Panc1 (cell line): Measurements from ENCODE around the gene PATJ. TPM values are rescaled to one million over a fixed set of nuclear protein-coding genes. Genes with fewer than 3 reads are reported as not detected.

ENCODE experiments used
- ATAC-seq: fragments of 200-7000 bp; cut with Tn5 transposase; 2 replicates; pipeline ENCODE4 v1.9.1; 2020; ENCODE audit warnings: mild to moderate bottlenecking, moderate library complexity
- BruUV-seq: library from RNA; stranded (reverse); fragments of 400-500 nt; replicated peaks from 2 replicates; lab custom pipeline; 2021; lab: Mats Ljungman, UMichigan
- CTCF ChIA-PET: fragments of 300-600 bp; sonication (Branson Sonifier 250); formaldehyde crosslinking; loops from one replicate; lab custom pipeline; 2022; ENCODE audit warnings: antibody characterized with exemption; lab: Charles Lee
- POLR2A ChIA-PET: fragments of 300-600 bp; sonication (Branson Sonifier 250); formaldehyde crosslinking; loops from one replicate; lab custom pipeline; 2022; ENCODE audit warnings: antibody characterized with exemption; lab: Charles Lee
- DNase-seq: peaks from one replicate; pipeline ENCODE4 v3.0.0-alpha.2; 2010; ENCODE audit warnings: low read depth, low spot score
- H3K27ac ChIP-seq: 2 replicates; pipeline ENCODE4 v1.5.1; 2011; ENCODE audit warnings: mild to moderate bottlenecking, low read length, inconsistent platforms
- H3K27me3 ChIP-seq: fragments of 200-500 bp; sonication (Bioruptor generic); 2 replicates; pipeline ENCODE4 v1.6.0; 2014; ENCODE audit warnings: low read length, inconsistent platforms; ENCODE audit not compliant: control insufficient read depth, insufficient read depth
- H3K36me3 ChIP-seq: fragments of 200-500 bp; sonication (Bioruptor generic); 2 replicates; pipeline ENCODE4 v1.5.1; 2014; ENCODE audit warnings: inconsistent platforms, mild to moderate bottlenecking, low read length, moderate library complexity; ENCODE audit not compliant: control insufficient read depth, insufficient read depth
- H3K4me1 ChIP-seq: 2 replicates; pipeline ENCODE4 v1.5.1; 2011; ENCODE audit warnings: inconsistent platforms, mild to moderate bottlenecking, low read length, moderate library complexity; ENCODE audit not compliant: control insufficient read depth, insufficient read depth
- H3K4me3 ChIP-seq, 2 experiments: 2 replicates each; pipeline ENCODE4 v1.5.1; 2011 to 2012; ENCODE audit warnings: low read depth in 2 of 2, low read length in 2 of 2, mild to moderate bottlenecking in 2 of 2, inconsistent platforms in 1 of 2, moderate library complexity in 1 of 2
- H3K9me3 ChIP-seq: fragments of 200-500 bp; sonication (Bioruptor generic); 2 replicates; pipeline ENCODE4 v1.5.1; 2014; ENCODE audit warnings: low read depth, mild to moderate bottlenecking, inconsistent platforms, low read length, moderate library complexity; ENCODE audit not compliant: control insufficient read depth, insufficient read depth
- POLR2AphosphoS5 ChIP-seq: IDR thresholded peaks from 2 replicates; pipeline ENCODE4 v1.6.1; 2012; ENCODE audit warnings: mild to moderate bottlenecking, low read depth, low read length, moderate library complexity
- SIN3A ChIP-seq: IDR thresholded peaks from 2 replicates; pipeline ENCODE4 v1.6.1; 2012; ENCODE audit warnings: low read depth, mild to moderate bottlenecking, low read length, moderate library complexity, borderline replicate concordance; ENCODE audit not compliant: insufficient read depth
- TCF7L2 ChIP-seq: IDR thresholded peaks from 2 replicates; pipeline ENCODE4 v1.6.1; 2011; ENCODE audit warnings: mild to moderate bottlenecking, low read depth, low read length, inconsistent platforms
- in situ Hi-C: cut with HindIII; loops from 2 replicates; pipeline ENCODE4 v1.10.0; 2016; ENCODE audit warnings: low sequenced_read_pairs, low pct_unique_long_range_greater_than_20kb
- intact Hi-C: fragments of 100-400 bp; cut with micrococcal nuclease; formaldehyde crosslinking; loops from one replicate; pipeline ENCODE4 v1.10.0; 2022; ENCODE audit not compliant: unreplicated experiment
- total RNA-seq: library from RNA; stranded (reverse); gene quantifications from one replicate; pipeline ENCODE4 v1.2.1, GENCODE V29; 2021; ENCODE audit not compliant: unreplicated experiment
- TF ChIP-seq, protein P1 (sequence below), 2 experiments: IDR thresholded peaks; 2 replicates each; pipeline ENCODE4 v1.6.1; 2011 to 2012; ENCODE audit warnings: low read depth in 2 of 2, control low read depth in 1 of 2, low read length in 1 of 2, mild to moderate bottlenecking in 1 of 2, moderate library complexity in 1 of 2; ENCODE audit not compliant: insufficient read depth in 1 of 2
- TF ChIP-seq, protein P2 (sequence below): fragments of 450-650 bp; IDR thresholded peaks from 2 replicates; pipeline ENCODE4 v1.5.1; 2017; ENCODE audit warnings: mild to moderate bottlenecking

Gene PATJ
- total RNA-seq, 1 experiment from 2014 or later, result 36.2 TPM

DNA sequence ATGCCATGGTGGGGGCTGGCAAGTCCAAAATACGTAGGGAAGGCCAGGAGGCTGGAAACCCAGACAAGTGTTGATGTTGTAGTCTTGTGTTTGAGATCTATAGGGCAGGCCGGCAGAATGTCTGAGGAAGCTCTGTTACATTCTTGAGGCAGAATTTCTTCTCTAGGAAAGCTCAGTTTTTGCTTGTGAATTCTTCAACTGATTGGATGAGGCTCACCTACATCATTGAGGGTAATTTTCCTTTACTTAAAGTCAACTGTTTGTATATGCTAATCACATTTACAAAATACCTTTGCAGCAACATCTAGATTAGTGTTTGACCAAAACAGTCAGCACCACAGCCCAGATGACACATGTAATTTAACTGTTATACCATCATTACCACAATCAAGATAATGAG, 37.0 kb downstream of the PATJ start:
- in situ Hi-C loops, result no loop called here

DNA sequence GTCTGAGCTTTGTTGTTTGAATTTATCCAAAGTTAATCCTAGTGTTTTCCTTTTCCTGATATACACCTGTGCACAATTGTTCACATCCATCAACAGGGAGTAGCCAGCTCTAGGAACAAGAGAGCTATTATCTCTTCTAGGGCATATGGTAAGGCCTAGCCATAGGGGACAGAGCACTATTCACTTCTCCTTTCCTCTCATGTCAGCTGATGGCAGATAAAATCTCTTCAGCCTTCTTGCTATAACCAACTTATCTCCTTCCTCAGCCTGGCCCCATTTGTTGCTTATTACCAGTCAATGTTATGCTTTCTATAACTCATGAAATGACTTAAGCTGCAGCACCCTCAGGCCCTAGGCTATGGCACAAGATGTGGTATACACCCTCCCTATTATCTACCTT, 38.9 kb downstream of the PATJ start:
- CTCF ChIA-PET, result interaction anchor here (0.6 to 0.7 kb wide), 3 partner anchors 71 to 290 kb away, joined by 5 to 6 read pairs (median 6); no protein-coding TSS in a partner anchor

More for the DNA sequence above, 37.0 kb downstream of the PATJ start:
- Histone ChIP-seq H3K4me1 (no peaks in the 10 kb centered on the region), H3K9me3 (no peaks in the 10 kb centered on the region), H3K4me3 (no peak overlapping the region), H3K36me3 (no peaks in the 10 kb centered on the region), H3K27ac (no peak overlapping the region), H3K27me3 (no peaks in the 10 kb centered on the region)
- BruUV-seq, result no TSS peak
- no peak for TF ChIP-seq SIN3A
- TF ChIP-seq, protein P1, sequence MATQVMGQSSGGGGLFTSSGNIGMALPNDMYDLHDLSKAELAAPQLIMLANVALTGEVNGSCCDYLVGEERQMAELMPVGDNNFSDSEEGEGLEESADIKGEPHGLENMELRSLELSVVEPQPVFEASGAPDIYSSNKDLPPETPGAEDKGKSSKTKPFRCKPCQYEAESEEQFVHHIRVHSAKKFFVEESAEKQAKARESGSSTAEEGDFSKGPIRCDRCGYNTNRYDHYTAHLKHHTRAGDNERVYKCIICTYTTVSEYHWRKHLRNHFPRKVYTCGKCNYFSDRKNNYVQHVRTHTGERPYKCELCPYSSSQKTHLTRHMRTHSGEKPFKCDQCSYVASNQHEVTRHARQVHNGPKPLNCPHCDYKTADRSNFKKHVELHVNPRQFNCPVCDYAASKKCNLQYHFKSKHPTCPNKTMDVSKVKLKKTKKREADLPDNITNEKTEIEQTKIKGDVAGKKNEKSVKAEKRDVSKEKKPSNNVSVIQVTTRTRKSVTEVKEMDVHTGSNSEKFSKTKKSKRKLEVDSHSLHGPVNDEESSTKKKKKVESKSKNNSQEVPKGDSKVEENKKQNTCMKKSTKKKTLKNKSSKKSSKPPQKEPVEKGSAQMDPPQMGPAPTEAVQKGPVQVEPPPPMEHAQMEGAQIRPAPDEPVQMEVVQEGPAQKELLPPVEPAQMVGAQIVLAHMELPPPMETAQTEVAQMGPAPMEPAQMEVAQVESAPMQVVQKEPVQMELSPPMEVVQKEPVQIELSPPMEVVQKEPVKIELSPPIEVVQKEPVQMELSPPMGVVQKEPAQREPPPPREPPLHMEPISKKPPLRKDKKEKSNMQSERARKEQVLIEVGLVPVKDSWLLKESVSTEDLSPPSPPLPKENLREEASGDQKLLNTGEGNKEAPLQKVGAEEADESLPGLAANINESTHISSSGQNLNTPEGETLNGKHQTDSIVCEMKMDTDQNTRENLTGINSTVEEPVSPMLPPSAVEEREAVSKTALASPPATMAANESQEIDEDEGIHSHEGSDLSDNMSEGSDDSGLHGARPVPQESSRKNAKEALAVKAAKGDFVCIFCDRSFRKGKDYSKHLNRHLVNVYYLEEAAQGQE (IDR thresholded peaks at IDR 0.05; ENCODE audit: insufficient read depth in 1 of 2, low read depth in 2 of 2, low read length in 1 of 2), result no peak
- no peak for TF ChIP-seq POLR2AphosphoS5
- TF ChIP-seq TCF7L2, result no peak
- TF ChIP-seq, protein P2, sequence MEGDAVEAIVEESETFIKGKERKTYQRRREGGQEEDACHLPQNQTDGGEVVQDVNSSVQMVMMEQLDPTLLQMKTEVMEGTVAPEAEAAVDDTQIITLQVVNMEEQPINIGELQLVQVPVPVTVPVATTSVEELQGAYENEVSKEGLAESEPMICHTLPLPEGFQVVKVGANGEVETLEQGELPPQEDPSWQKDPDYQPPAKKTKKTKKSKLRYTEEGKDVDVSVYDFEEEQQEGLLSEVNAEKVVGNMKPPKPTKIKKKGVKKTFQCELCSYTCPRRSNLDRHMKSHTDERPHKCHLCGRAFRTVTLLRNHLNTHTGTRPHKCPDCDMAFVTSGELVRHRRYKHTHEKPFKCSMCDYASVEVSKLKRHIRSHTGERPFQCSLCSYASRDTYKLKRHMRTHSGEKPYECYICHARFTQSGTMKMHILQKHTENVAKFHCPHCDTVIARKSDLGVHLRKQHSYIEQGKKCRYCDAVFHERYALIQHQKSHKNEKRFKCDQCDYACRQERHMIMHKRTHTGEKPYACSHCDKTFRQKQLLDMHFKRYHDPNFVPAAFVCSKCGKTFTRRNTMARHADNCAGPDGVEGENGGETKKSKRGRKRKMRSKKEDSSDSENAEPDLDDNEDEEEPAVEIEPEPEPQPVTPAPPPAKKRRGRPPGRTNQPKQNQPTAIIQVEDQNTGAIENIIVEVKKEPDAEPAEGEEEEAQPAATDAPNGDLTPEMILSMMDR, result no peak
- intact Hi-C loops, result no loop called here
- ChIA-PET CTCF (no interaction called here), POLR2A (no interaction called here)
- DNase-seq (no peak), ATAC-seq (no peak)

More for the DNA sequence above, 38.9 kb downstream of the PATJ start:
- H3K27ac ChIP-seq, result no peak overlapping the region
- ATAC-seq (no peak), DNase-seq (no peak)
- H3K36me3 ChIP-seq, result no peaks in the 10 kb centered on the region
- POLR2A ChIA-PET, result interaction anchor here (0.7 kb wide), 1 partner anchor 948 kb away, joined by 4 read pairs; no protein-coding TSS in a partner anchor
- no peaks in the 10 kb centered on the region for H3K27me3 ChIP-seq
- no peak for TF ChIP-seq SIN3A
- no peak for TF ChIP-seq POLR2AphosphoS5
- TF ChIP-seq, protein P1 (IDR thresholded peaks at IDR 0.05; ENCODE audit: insufficient read depth in 1 of 2, low read depth in 2 of 2, low read length in 1 of 2), result no peak
- TF ChIP-seq, protein P2, result no peak
- TF ChIP-seq TCF7L2, result no peak
- no peak overlapping the region for H3K4me3 ChIP-seq
- no peaks in the 10 kb centered on the region for H3K4me1 ChIP-seq
- in situ Hi-C loops (no loop called here), intact Hi-C loops (no loop called here)
- no peaks in the 10 kb centered on the region for H3K9me3 ChIP-seq
- BruUV-seq, result no TSS peak
